B cell (primary cell): ENCODE measurements around the gene RPL10. TPM values are rescaled to one million over a fixed set of nuclear protein-coding genes. Genes with fewer than 3 reads are reported as not detected.

ENCODE experiments used
- ATAC-seq: fragments of 200-7000 bp; cut with Tn5 transposase; one replicate; pipeline ENCODE4 v1.10.0; 2021; ENCODE audit warnings: low read depth, mild to moderate bottlenecking, moderate number of reproducible peaks, moderate library complexity
- CTCF ChIA-PET: fragments of 350-600 bp; sonication (Branson Sonifier 250); formaldehyde crosslinking; loops from one replicate; lab custom pipeline; 2021; ENCODE audit warnings: antibody characterized with exemption, inconsistent platforms; lab: Charles Lee
- POLR2A ChIA-PET: fragments of 350-600 bp; sonication (Branson Sonifier 250); formaldehyde crosslinking; loops from one replicate; lab custom pipeline; 2021; ENCODE audit warnings: antibody characterized with exemption; lab: Charles Lee
- DNase-seq: peaks from one replicate; pipeline ENCODE4 v3.0.0; 2013
- H2AFZ ChIP-seq: 2 replicates; pipeline ENCODE4 v1.6.1; 2012; ENCODE audit warnings: mild to moderate bottlenecking, low read depth, low read length; ENCODE audit not compliant: insufficient read depth, poor library complexity, severe bottlenecking
- H3K27ac ChIP-seq, 2 donors: 1 replicate in 1 of 2; 2 replicates in 1 of 2; pipeline ENCODE4 v1.5.1; 2012 to 2013; ENCODE audit warnings: low read length in 2 of 2, mild to moderate bottlenecking in 2 of 2, moderate library complexity in 1 of 2
- H3K27me3 ChIP-seq, 4 experiments: fragments of 200-600 bp in 1 of 4; sonication (generic) in 1 of 4; replicated peaks in 1 of 4; 1 replicate in 2 of 4; 2 replicates in 2 of 4; pipeline versions ENCODE4 v1.6.1 to v1.7.0; 2013 to 2016; ENCODE audit warnings: low read length in 3 of 4, mild to moderate bottlenecking in 2 of 4, mixed read lengths in 1 of 4, moderate library complexity in 1 of 4; ENCODE audit not compliant: insufficient read depth in 4 of 4, control insufficient read depth in 3 of 4; ENCODE audit errors: control extremely low read depth in 1 of 4
- H3K36me3 ChIP-seq, 2 experiments: replicated peaks in 1 of 2; 1 replicate in 1 of 2; 2 replicates in 1 of 2; pipeline versions ENCODE4 v1.6.1 to v1.7.1; 2013; ENCODE audit warnings: low read length in 1 of 2; ENCODE audit not compliant: insufficient read depth in 2 of 2, control insufficient read depth in 1 of 2; ENCODE audit errors: control extremely low read depth in 1 of 2, extremely low read depth in 1 of 2
- H3K4me1 ChIP-seq, 2 donors: fragments of 200-600 bp in 1 of 2; sonication (generic) in 1 of 2; 1 replicate in 1 of 2; 2 replicates in 1 of 2; pipeline versions ENCODE4 v1.5.1 to v1.6.1; 2013 to 2017; ENCODE audit warnings: low read length in 2 of 2; ENCODE audit not compliant: control insufficient read depth in 2 of 2, insufficient read depth in 2 of 2
- H3K4me2 ChIP-seq: replicated peaks from 2 replicates; pipeline ENCODE3; 2012; ENCODE audit warnings: mild to moderate bottlenecking, low read depth, low read length; ENCODE audit not compliant: poor library complexity, severe bottlenecking
- H3K4me3 ChIP-seq, 5 experiments: fragments of 200-600 bp in 1 of 5; sonication (generic) in 1 of 5; 1 replicate in 3 of 5; 2 replicates in 2 of 5; pipeline versions ENCODE4 v1.5.1 to v1.7.0; 2011 to 2016; ENCODE audit warnings: low read length in 4 of 5, mild to moderate bottlenecking in 4 of 5, low read depth in 2 of 5, control low read depth in 1 of 5, moderate library complexity in 1 of 5; ENCODE audit not compliant: insufficient read depth in 1 of 5; ENCODE audit errors: control extremely low read depth in 1 of 5, extremely low read depth in 1 of 5
- H3K79me2 ChIP-seq: fragments of 200-600 bp; sonication (generic); one replicate; pipeline ENCODE4 v1.6.0; 2016; ENCODE audit warnings: low read length; ENCODE audit not compliant: control insufficient read depth, insufficient read depth
- H3K9ac ChIP-seq: fragments of 200-600 bp; sonication (generic); 2 replicates; pipeline ENCODE4 v1.6.1; 2017; ENCODE audit warnings: mild to moderate bottlenecking, low read length, moderate library complexity
- H3K9me3 ChIP-seq, 3 donors: one replicate each; pipeline versions ENCODE4 v1.6.1 to v1.7.1; 2013; ENCODE audit warnings: low read length in 2 of 3; ENCODE audit not compliant: control insufficient read depth in 2 of 3, insufficient read depth in 1 of 3; ENCODE audit errors: control extremely low read depth in 1 of 3
- H4K20me1 ChIP-seq: 2 replicates; pipeline ENCODE4 v1.6.0; 2012; ENCODE audit warnings: mild to moderate bottlenecking, low read length; ENCODE audit not compliant: insufficient read depth, control insufficient read depth, poor library complexity, severe bottlenecking
- H3K27ac Mint-ChIP-seq: one replicate; pipeline ENCODE4 v1.8.0; 2021; ENCODE audit warnings: mixed read lengths
- H3K27me3 Mint-ChIP-seq: one replicate; pipeline ENCODE4 v1.8.0; 2021; ENCODE audit warnings: mixed read lengths
- H3K4me1 Mint-ChIP-seq: one replicate; pipeline ENCODE4 v1.8.0; 2021; ENCODE audit warnings: mixed read lengths
- H3K4me3 Mint-ChIP-seq: one replicate; pipeline ENCODE4 v1.8.0; 2021; ENCODE audit warnings: mixed read lengths
- H3K9me3 Mint-ChIP-seq: one replicate; pipeline ENCODE4 v1.8.0; 2022; ENCODE audit warnings: mixed read lengths; ENCODE audit not compliant: insufficient read depth
- CTCF ChIP-seq: fragments of 200-600 bp; IDR thresholded peaks from one replicate; pipeline ENCODE4 v1.8.0; 2022; ENCODE audit warnings: antibody characterized with exemption, mild to moderate bottlenecking
- EZH2 ChIP-seq: IDR thresholded peaks from 2 replicates; pipeline ENCODE4 v1.6.1; 2012; ENCODE audit warnings: borderline replicate concordance, low read depth, mild to moderate bottlenecking, moderate library complexity, low read length; ENCODE audit not compliant: insufficient read depth, poor library complexity, severe bottlenecking
- WGBS: methylation state at CpG from one replicate; pipeline ENCODE4 v1.1.5; 2013; ENCODE audit warnings: missing lambda C conversion rate; ENCODE audit not compliant: insufficient coverage; 5-methylcytosine and 5-hydroxymethylcytosine counted together
- intact Hi-C: fragments of 100-400 bp; cut with micrococcal nuclease; formaldehyde crosslinking; loops from one replicate; pipeline ENCODE4 v1.10.0; 2022
- polyA plus RNA-seq: library from polyadenylated mRNA; depleted of rRNA; stranded (reverse); fragments of >200 nt; gene quantifications from 2 replicates; pipeline ENCODE4 v1.2.3, GENCODE V29; 2012
- total RNA-seq, 2 donors: library from RNA; stranded (reverse); fragments of 120-200 nt in 1 of 2; gene quantifications; 1 replicate in 1 of 2; 2 replicates in 1 of 2; pipeline versions ENCODE4 v1.2.3 to v1.2.4, GENCODE V29; 2013 to 2022

Gene RPL10
- total and polyA plus RNA-seq, 2 donors (not counting 1 experiment from before 2014, with no cell fraction given): 4,073 to 16,482 TPM

GRCh38 chrX:154355776-154356140 lies 42.4 kb upstream of the RPL10 start:
- Mint-ChIP-seq H3K4me3 (no peak overlapping the region), H3K27me3 (no peaks in the 10 kb centered on the region), H3K27ac (no peak overlapping the region), H3K9me3 (no peaks in the 10 kb centered on the region), H3K4me1 (peaks cover 22% of the 10 kb centered on the region)
- Histone ChIP-seq H3K4me1 (peaks cover 20 to 27% of the 10 kb centered on the region in 2 donors), H3K4me3 (no peak overlapping the region), H3K36me3 (peaks cover 0 to 86% of the 10 kb centered on the region in 2 experiments), H3K79me2 (peaks cover 19% of the 10 kb centered on the region), H2AFZ (no peak overlapping the region), H4K20me1 (peaks cover 54% of the 10 kb centered on the region), H3K27ac (no peak overlapping the region), H3K27me3 (no peaks in the 10 kb centered on the region), H3K4me2 (no peak overlapping the region), H3K9ac (no peak overlapping the region), H3K9me3 (no peaks in the 10 kb centered on the region)
- WGBS: 90% methylated on average over 11 of the region's 12 CpGs
- ChIA-PET POLR2A (no interaction called here), CTCF (interaction anchor here (1.0 kb wide), 1 partner anchor 18 kb away, joined by 4 read pairs; no protein-coding TSS in a partner anchor)
- TF ChIP-seq CTCF (no peak), EZH2 (no peak)
- intact Hi-C loops: no loop called here
- DNase-seq (no peak), ATAC-seq (no peak)

- Histone ChIP-seq H3K9ac (no peak overlapping the region), H4K20me1 (peaks cover 60% of the 10 kb centered on the region), H3K27ac (no peak overlapping the region), H3K4me2 (no peak overlapping the region), H3K4me1 (peaks cover 12 to 19% of the 10 kb centered on the region in 2 donors), H3K79me2 (peaks cover 25% of the 10 kb centered on the region), H3K4me3 (no peak overlapping the region), H2AFZ (no peak overlapping the region), H3K27me3 (no peaks in the 10 kb centered on the region), H3K36me3 (peaks cover 0 to 84% of the 10 kb centered on the region in 2 experiments), H3K9me3 (no peaks in the 10 kb centered on the region)
- H3K4me1 Mint-ChIP-seq: peaks cover 13% of the 10 kb centered on the region
- POLR2A ChIA-PET: no interaction called here
- no peaks in the 10 kb centered on the region for H3K9me3 Mint-ChIP-seq
- DNase-seq (no peak), ATAC-seq (no peak)
- WGBS: 100% methylated on average over 1 of the region's 13 CpGs
- H3K27ac Mint-ChIP-seq: peak overlapping the region; percentile 46
- TF ChIP-seq CTCF (no peak), EZH2 (no peak)
- CTCF ChIA-PET: no interaction called here
- intact Hi-C loops: no loop called here
- no peaks in the 10 kb centered on the region for H3K27me3 Mint-ChIP-seq
- no peak overlapping the region for H3K4me3 Mint-ChIP-seq
Measured at GRCh38 chrX:154356596-154356995, 41.6 kb upstream of the RPL10 start.
